B cell (primary cell): ENCODE data around the gene ATAT1. TPM values are rescaled to one million over a fixed set of nuclear protein-coding genes. Genes with fewer than 3 reads are reported as not detected.

Experiments used
- ATAC-seq: fragments of 200-7000 bp; cut with Tn5 transposase; one replicate; pipeline ENCODE4 v1.10.0; 2021; ENCODE audit warnings: low read depth, mild to moderate bottlenecking, moderate number of reproducible peaks, moderate library complexity
- CTCF ChIA-PET: fragments of 350-600 bp; sonication (Branson Sonifier 250); formaldehyde crosslinking; loops from one replicate; lab custom pipeline; 2021; ENCODE audit warnings: antibody characterized with exemption, inconsistent platforms; lab: Charles Lee
- POLR2A ChIA-PET: fragments of 350-600 bp; sonication (Branson Sonifier 250); formaldehyde crosslinking; loops from one replicate; lab custom pipeline; 2021; ENCODE audit warnings: antibody characterized with exemption; lab: Charles Lee
- DNase-seq: peaks from one replicate; pipeline ENCODE4 v3.0.0; 2013
- H2AFZ ChIP-seq: 2 replicates; pipeline ENCODE4 v1.6.1; 2012; ENCODE audit warnings: mild to moderate bottlenecking, low read depth, low read length; ENCODE audit not compliant: insufficient read depth, poor library complexity, severe bottlenecking
- H3K27ac ChIP-seq, 2 donors: 1 replicate in 1 of 2; 2 replicates in 1 of 2; pipeline ENCODE4 v1.5.1; 2012 to 2013; ENCODE audit warnings: low read length in 2 of 2, mild to moderate bottlenecking in 2 of 2, moderate library complexity in 1 of 2
- H3K27me3 ChIP-seq, 4 experiments: fragments of 200-600 bp in 1 of 4; sonication (generic) in 1 of 4; replicated peaks in 1 of 4; 1 replicate in 2 of 4; 2 replicates in 2 of 4; pipeline versions ENCODE4 v1.6.1 to v1.7.0; 2013 to 2016; ENCODE audit warnings: low read length in 3 of 4, mild to moderate bottlenecking in 2 of 4, mixed read lengths in 1 of 4, moderate library complexity in 1 of 4; ENCODE audit not compliant: insufficient read depth in 4 of 4, control insufficient read depth in 3 of 4; ENCODE audit errors: control extremely low read depth in 1 of 4
- H3K36me3 ChIP-seq, 2 experiments: replicated peaks in 1 of 2; 1 replicate in 1 of 2; 2 replicates in 1 of 2; pipeline versions ENCODE4 v1.6.1 to v1.7.1; 2013; ENCODE audit warnings: low read length in 1 of 2; ENCODE audit not compliant: insufficient read depth in 2 of 2, control insufficient read depth in 1 of 2; ENCODE audit errors: control extremely low read depth in 1 of 2, extremely low read depth in 1 of 2
- H3K4me1 ChIP-seq, 2 donors: fragments of 200-600 bp in 1 of 2; sonication (generic) in 1 of 2; 1 replicate in 1 of 2; 2 replicates in 1 of 2; pipeline versions ENCODE4 v1.5.1 to v1.6.1; 2013 to 2017; ENCODE audit warnings: low read length in 2 of 2; ENCODE audit not compliant: control insufficient read depth in 2 of 2, insufficient read depth in 2 of 2
- H3K4me2 ChIP-seq: replicated peaks from 2 replicates; pipeline ENCODE3; 2012; ENCODE audit warnings: mild to moderate bottlenecking, low read depth, low read length; ENCODE audit not compliant: poor library complexity, severe bottlenecking
- H3K4me3 ChIP-seq, 5 experiments: fragments of 200-600 bp in 1 of 5; sonication (generic) in 1 of 5; 1 replicate in 3 of 5; 2 replicates in 2 of 5; pipeline versions ENCODE4 v1.5.1 to v1.7.0; 2011 to 2016; ENCODE audit warnings: low read length in 4 of 5, mild to moderate bottlenecking in 4 of 5, low read depth in 2 of 5, control low read depth in 1 of 5, moderate library complexity in 1 of 5; ENCODE audit not compliant: insufficient read depth in 1 of 5; ENCODE audit errors: control extremely low read depth in 1 of 5, extremely low read depth in 1 of 5
- H3K79me2 ChIP-seq: fragments of 200-600 bp; sonication (generic); one replicate; pipeline ENCODE4 v1.6.0; 2016; ENCODE audit warnings: low read length; ENCODE audit not compliant: control insufficient read depth, insufficient read depth
- H3K9ac ChIP-seq: fragments of 200-600 bp; sonication (generic); 2 replicates; pipeline ENCODE4 v1.6.1; 2017; ENCODE audit warnings: mild to moderate bottlenecking, low read length, moderate library complexity
- H3K9me3 ChIP-seq, 3 donors: one replicate each; pipeline versions ENCODE4 v1.6.1 to v1.7.1; 2013; ENCODE audit warnings: low read length in 2 of 3; ENCODE audit not compliant: control insufficient read depth in 2 of 3, insufficient read depth in 1 of 3; ENCODE audit errors: control extremely low read depth in 1 of 3
- H4K20me1 ChIP-seq: 2 replicates; pipeline ENCODE4 v1.6.0; 2012; ENCODE audit warnings: mild to moderate bottlenecking, low read length; ENCODE audit not compliant: insufficient read depth, control insufficient read depth, poor library complexity, severe bottlenecking
- H3K27ac Mint-ChIP-seq: one replicate; pipeline ENCODE4 v1.8.0; 2021; ENCODE audit warnings: mixed read lengths
- H3K27me3 Mint-ChIP-seq: one replicate; pipeline ENCODE4 v1.8.0; 2021; ENCODE audit warnings: mixed read lengths
- H3K4me1 Mint-ChIP-seq: one replicate; pipeline ENCODE4 v1.8.0; 2021; ENCODE audit warnings: mixed read lengths
- H3K4me3 Mint-ChIP-seq: one replicate; pipeline ENCODE4 v1.8.0; 2021; ENCODE audit warnings: mixed read lengths
- H3K9me3 Mint-ChIP-seq: one replicate; pipeline ENCODE4 v1.8.0; 2022; ENCODE audit warnings: mixed read lengths; ENCODE audit not compliant: insufficient read depth
- EZH2 ChIP-seq: IDR thresholded peaks from 2 replicates; pipeline ENCODE4 v1.6.1; 2012; ENCODE audit warnings: borderline replicate concordance, low read depth, mild to moderate bottlenecking, moderate library complexity, low read length; ENCODE audit not compliant: insufficient read depth, poor library complexity, severe bottlenecking
- WGBS: methylation state at CpG from one replicate; pipeline ENCODE4 v1.1.5; 2013; ENCODE audit warnings: missing lambda C conversion rate; ENCODE audit not compliant: insufficient coverage; 5-methylcytosine and 5-hydroxymethylcytosine counted together
- intact Hi-C: fragments of 100-400 bp; cut with micrococcal nuclease; formaldehyde crosslinking; loops from one replicate; pipeline ENCODE4 v1.10.0; 2022
- polyA plus RNA-seq: library from polyadenylated mRNA; depleted of rRNA; stranded (reverse); fragments of >200 nt; gene quantifications from 2 replicates; pipeline ENCODE4 v1.2.3, GENCODE V29; 2012
- total RNA-seq, 2 donors: library from RNA; stranded (reverse); fragments of 120-200 nt in 1 of 2; gene quantifications; 1 replicate in 1 of 2; 2 replicates in 1 of 2; pipeline versions ENCODE4 v1.2.3 to v1.2.4, GENCODE V29; 2013 to 2022
- TF ChIP-seq, protein P1 (sequence below): fragments of 200-600 bp; IDR thresholded peaks from one replicate; pipeline ENCODE4 v1.8.0; 2022; ENCODE audit warnings: antibody characterized with exemption, mild to moderate bottlenecking

ATAT1 gene
- total and polyA plus RNA-seq, 2 donors (not counting 1 experiment from before 2014, with no cell fraction given): 15.7 to 21.5 TPM

GRCh38 chr6:30611856-30612194, 14.8 kb upstream of the ATAT1 start:
- Histone ChIP-seq H3K79me2 (peaks cover 84% of the 10 kb centered on the region), H3K9ac (no peak overlapping the region)

DNA sequence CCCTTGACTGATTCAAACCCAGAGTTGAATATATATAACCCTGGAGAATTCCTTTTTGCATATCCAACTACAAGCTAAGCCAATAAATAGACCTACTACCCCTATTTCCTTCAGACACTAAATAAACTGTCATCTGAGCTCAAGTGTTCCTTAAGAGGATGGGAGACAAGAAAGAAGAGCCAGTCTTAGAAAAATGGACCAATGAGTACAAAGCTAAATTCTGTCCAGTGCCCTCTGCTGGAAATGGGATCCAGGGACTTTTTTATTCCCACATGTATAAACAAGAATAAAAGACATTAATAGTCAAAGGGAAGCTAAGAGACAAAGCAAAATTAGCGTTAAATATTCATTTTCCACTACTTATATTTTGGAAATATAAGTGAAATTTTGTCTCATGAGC, 14.5 kb upstream of the ATAT1 start:
- CTCF ChIA-PET: interaction anchor here (0.8 to 4.8 kb wide), 9 partner anchors 11 to 130 kb away, joined by 3 to 41 read pairs (median 5); no protein-coding TSS in a partner anchor
- intact Hi-C loops: loop anchor here (10.0 kb wide), 1 partner anchor 743 kb away; the partner anchor contains the start of gene HLA-B
- Mint-ChIP-seq H3K27me3 (no peaks in the 10 kb centered on the region), H3K4me3 (no peak overlapping the region), H3K27ac (peak overlapping the region; percentile 71), H3K9me3 (no peaks in the 10 kb centered on the region), H3K4me1 (peaks cover 62% of the 10 kb centered on the region)
- Histone ChIP-seq H3K79me2 (peaks cover 85% of the 10 kb centered on the region), H3K27ac (peak overlapping the region in 1 of 2 donors; percentile 99), H3K27me3 (no peaks in the 10 kb centered on the region), H3K4me1 (peaks cover 33 to 35% of the 10 kb centered on the region in 2 donors), H3K9me3 (no peaks in the 10 kb centered on the region), H3K36me3 (peaks cover 2 to 38% of the 10 kb centered on the region in 2 experiments), H3K4me2 (no peak overlapping the region), H3K4me3 (no peak overlapping the region), H2AFZ (no peak overlapping the region), H3K9ac (no peak overlapping the region), H4K20me1 (peaks cover 22% of the 10 kb centered on the region)
- TF ChIP-seq, protein P1, sequence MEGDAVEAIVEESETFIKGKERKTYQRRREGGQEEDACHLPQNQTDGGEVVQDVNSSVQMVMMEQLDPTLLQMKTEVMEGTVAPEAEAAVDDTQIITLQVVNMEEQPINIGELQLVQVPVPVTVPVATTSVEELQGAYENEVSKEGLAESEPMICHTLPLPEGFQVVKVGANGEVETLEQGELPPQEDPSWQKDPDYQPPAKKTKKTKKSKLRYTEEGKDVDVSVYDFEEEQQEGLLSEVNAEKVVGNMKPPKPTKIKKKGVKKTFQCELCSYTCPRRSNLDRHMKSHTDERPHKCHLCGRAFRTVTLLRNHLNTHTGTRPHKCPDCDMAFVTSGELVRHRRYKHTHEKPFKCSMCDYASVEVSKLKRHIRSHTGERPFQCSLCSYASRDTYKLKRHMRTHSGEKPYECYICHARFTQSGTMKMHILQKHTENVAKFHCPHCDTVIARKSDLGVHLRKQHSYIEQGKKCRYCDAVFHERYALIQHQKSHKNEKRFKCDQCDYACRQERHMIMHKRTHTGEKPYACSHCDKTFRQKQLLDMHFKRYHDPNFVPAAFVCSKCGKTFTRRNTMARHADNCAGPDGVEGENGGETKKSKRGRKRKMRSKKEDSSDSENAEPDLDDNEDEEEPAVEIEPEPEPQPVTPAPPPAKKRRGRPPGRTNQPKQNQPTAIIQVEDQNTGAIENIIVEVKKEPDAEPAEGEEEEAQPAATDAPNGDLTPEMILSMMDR: no peak
- no peak for TF ChIP-seq EZH2
- no peak for DNase-seq
- POLR2A ChIA-PET: interaction anchor here (1.7 to 4.0 kb wide), 2 partner anchors 15 to 60 kb away, joined by 5 to 22 read pairs; partner anchors contain the start of genes ATAT1 and DHX16
- ATAC-seq: no peak
- no CpG with 5 or more reads among the region's 1 CpG for WGBS

More at GRCh38 chr6:30611856-30612194, 14.8 kb upstream of the ATAT1 start:
- Histone ChIP-seq H3K4me1 (peaks cover 33 to 35% of the 10 kb centered on the region in 2 donors), H2AFZ (no peak overlapping the region), H3K4me3 (no peak overlapping the region), H4K20me1 (peaks cover 22% of the 10 kb centered on the region), H3K27ac (peak overlapping the region in 1 of 2 donors; percentile 99), H3K4me2 (no peak overlapping the region), H3K27me3 (no peaks in the 10 kb centered on the region), H3K9me3 (no peaks in the 10 kb centered on the region), H3K36me3 (peaks cover 2 to 40% of the 10 kb centered on the region in 2 experiments)
- no CpG with 5 or more reads among the region's 2 CpGs for WGBS
- DNase-seq: no peak
- Mint-ChIP-seq H3K27me3 (no peaks in the 10 kb centered on the region), H3K4me1 (peaks cover 62% of the 10 kb centered on the region), H3K4me3 (no peak overlapping the region), H3K27ac (peak overlapping the region; percentile 71), H3K9me3 (no peaks in the 10 kb centered on the region)
- ATAC-seq: no peak
- no peak for TF ChIP-seq EZH2
- TF ChIP-seq, protein P1: no peak
- intact Hi-C loops: loop anchor here (10.0 kb wide), 1 partner anchor 743 kb away; the partner anchor contains the start of gene HLA-B
- CTCF ChIA-PET: interaction anchor here (0.8 to 4.8 kb wide), 5 partner anchors 14 to 128 kb away, joined by 3 to 41 read pairs (median 10); no protein-coding TSS in a partner anchor
- POLR2A ChIA-PET: no interaction called here
